Activated CD4-positive, alpha-beta T cell treated with anti-CD3 and anti-CD28 coated beads, Interleukin-2, amount 50 U/mL, for 24 hours (primary cell): Measurements from ENCODE around the gene ITLN2.
"Not testable (repeated sequence)": the region's sequence is repeated elsewhere in the genome, so short reads cannot be mapped to it uniquely, and the experiment has no call there.

Source experiments
- DNase-seq, 2 donors: peaks; one replicate each; pipeline ENCODE4 v3.0.0-alpha.2; 2020; ENCODE audit warnings: low read depth in 1 of 2, low spot score in 1 of 2

ITLN2 gene

GRCh38 chr1:160954158-160955104 is at the start of gene ITLN2:
TSS of gene ITLN2 (minus strand) at chr1:160954809. CDS start at chr1:160954741, 68 bp downstream.
- peak in 1 of 2 donors; percentile 13 for DNase-seq

- DNase-seq, result no peak
Observed at GRCh38 chr1:161001525-161001924, 46.9 kb upstream of the ITLN2 start.

- DNase-seq, result no peak
Observed at GRCh38 chr1:161000736-161001480, 46.3 kb upstream of the ITLN2 start.

GRCh38 chr1:160999376-160999775 is 44.8 kb upstream of the ITLN2 start:
- no peak for DNase-seq

GRCh38 chr1:160997323-160998038 is 42.9 kb upstream of the ITLN2 start:
- peak in 1 of 2 donors; percentile 37 for DNase-seq

- no peak for DNase-seq
Observed at GRCh38 chr1:160996178-160996577, 41.6 kb upstream of the ITLN2 start.

- no peak for DNase-seq
Observed at GRCh38 chr1:160993544-160994193, 39.1 kb upstream of the ITLN2 start.

GRCh38 chr1:160992036-160992435 is 37.4 kb upstream of the ITLN2 start:
- not testable (repeated sequence) for DNase-seq

GRCh38 chr1:160987359-160988050 is 32.9 kb upstream of the ITLN2 start:
- DNase-seq, result no peak

GRCh38 chr1:160985723-160986122 is 31.1 kb upstream of the ITLN2 start:
- no peak for DNase-seq

GRCh38 chr1:160981584-160982411 is 27.2 kb upstream of the ITLN2 start:
- no peak for DNase-seq

- no peak for DNase-seq
Observed at GRCh38 chr1:160979286-160979685, 24.7 kb upstream of the ITLN2 start.

- no peak for DNase-seq
Observed at GRCh38 chr1:160978510-160978927, 23.9 kb upstream of the ITLN2 start.

- no peak for DNase-seq
Observed at GRCh38 chr1:160975026-160975425, 20.4 kb upstream of the ITLN2 start.

GRCh38 chr1:160973491-160973890 is 18.9 kb upstream of the ITLN2 start:
- no peak for DNase-seq

- DNase-seq, result no peak
Observed at GRCh38 chr1:160972939-160973338, 18.3 kb upstream of the ITLN2 start.

GRCh38 chr1:160971618-160972056 is 17.0 kb upstream of the ITLN2 start:
- peak in 1 of 2 donors; percentile 21 for DNase-seq

GRCh38 chr1:160963521-160963920 is 8.9 kb upstream of the ITLN2 start:
- no peak for DNase-seq

GRCh38 chr1:160961419-160961818 is 6.8 kb upstream of the ITLN2 start:
- DNase-seq, result no peak
